HG02840 (cell line): ENCODE measurements around the gene DUSP6.

Source experiments
- ATAC-seq: cut with Tn5 transposase; IDR thresholded peaks from one replicate; pipeline ENCODE4 v1.9.1; 2021; ENCODE audit warnings: mild to moderate bottlenecking, moderate library complexity, moderate number of reproducible peaks; ENCODE audit not compliant: unreplicated experiment, low FRiP score

Gene DUSP6

DNA sequence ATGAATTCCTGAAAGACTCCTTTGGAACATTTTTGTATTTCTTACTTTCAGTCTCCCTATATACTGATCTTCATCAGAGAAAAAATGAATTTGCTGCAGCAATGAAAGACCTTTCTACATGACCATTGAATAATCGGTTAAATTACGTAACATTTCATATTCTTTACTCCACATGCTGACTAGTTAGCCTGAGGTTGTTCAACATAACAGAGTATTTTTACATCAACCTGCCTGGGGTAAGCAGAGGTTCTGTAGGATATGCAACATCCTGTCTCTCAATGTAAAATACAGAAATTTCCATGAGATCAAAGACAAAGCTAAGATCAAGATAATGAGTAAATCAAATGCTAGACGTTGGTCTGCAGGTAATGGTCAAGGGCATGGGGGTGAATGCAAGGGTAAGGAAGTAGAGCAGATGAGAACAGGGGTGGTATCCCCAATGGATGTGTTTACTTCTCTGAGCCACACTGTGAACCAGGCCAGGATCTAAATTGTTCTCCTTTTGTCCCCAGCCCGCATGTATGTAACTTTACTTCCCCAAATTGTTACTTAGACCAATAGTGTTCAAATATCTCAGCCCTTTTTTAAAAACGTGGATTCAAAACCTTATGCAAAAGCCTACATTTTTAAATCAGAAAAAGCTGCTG is 45.4 kb downstream of the DUSP6 start:
- ATAC-seq = no peak

DNA sequence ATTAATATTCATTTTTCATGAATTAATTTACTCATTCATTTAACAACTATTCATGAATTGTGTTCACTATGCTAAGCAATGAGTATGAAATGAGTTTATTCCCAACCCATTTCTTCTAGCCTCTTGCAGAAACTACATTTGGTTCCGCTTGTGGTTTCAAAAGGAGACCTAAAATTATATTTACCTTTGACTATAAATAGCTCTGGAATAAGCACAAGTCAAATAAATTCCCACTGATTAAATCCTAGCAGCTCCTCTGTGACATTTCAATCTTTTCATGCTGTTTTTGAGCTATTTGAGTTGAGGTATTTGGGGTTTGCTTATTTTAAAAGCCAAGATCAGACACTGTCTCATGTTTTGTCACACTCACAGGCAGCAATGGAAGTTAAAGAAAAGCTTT is 46.9 kb downstream of the DUSP6 start:
- no peak for ATAC-seq

DNA sequence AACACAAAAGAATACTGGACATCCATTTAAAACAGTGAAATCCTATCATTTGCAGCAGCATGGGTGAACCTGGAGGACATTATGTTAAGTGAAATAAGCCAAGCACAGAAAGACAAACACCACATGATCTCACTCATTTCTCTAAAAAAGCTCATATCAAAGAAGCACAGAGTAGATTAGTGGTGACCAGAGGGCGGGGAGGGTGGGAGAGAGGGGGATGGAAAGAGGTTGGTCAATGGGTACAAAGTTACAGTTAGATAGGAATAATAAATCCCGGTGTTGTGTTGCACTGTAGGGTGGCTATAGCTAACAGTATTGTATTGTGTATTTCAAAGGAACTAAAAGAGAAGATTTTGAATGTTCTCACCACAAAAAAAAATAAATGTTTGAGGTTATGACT is 52.4 kb downstream of the DUSP6 start:
- ATAC-seq = no peak

DNA sequence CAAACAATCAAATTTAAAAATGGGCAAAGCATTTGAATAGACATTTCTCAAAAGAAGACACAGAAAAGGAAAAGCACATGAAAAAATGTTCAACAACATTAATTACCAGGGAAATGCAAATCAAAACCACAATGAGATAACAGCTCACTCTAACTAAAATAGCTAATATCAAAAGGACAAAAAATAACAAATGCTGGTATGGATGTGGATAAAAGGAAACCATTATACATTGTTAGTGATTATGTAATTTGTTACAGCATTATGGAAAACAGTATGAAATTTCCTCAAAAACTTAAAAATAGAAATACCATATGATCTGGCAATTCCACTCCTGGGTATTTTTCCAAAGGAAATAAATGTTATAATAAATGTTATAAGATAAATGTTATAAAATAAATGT is 52.9 kb downstream of the DUSP6 start:
- no peak for ATAC-seq
